Heart right ventricle (tissue), 12 donors: ENCODE results near the gene NAPEPLD. TPM values are rescaled to one million over a fixed set of nuclear protein-coding genes. Genes with fewer than 3 reads are reported as not detected.

Experiments used
- polyA plus RNA-seq, 2 donors: library from polyadenylated mRNA; stranded (reverse); fragments of 200-250 nt; gene quantifications; one replicate each; pipeline ENCODE4 v1.2.3, GENCODE V29; 2013
- total RNA-seq, 10 donors: library from RNA; stranded (reverse); fragmentation: NEBNext Ultra II Directional in 3 of 10; extraction: Animal tissue kit (Norgen Biotek cat#: 25700) in 3 of 10; gene quantifications; one replicate each; pipeline versions ENCODE4 v1.2.1 to v1.2.4, GENCODE V29; 2021 to 2023
- donor health status: ischemic (EF 13 %, LVEDD 7.1; RV severe dilation, severe dysfunction).
- donor health status: healthy with polysubstance abuse.
- donor health status: DM: no; HTN: yes; CAD: no.
- donor health status: DM: no; HTN: no; CAD: no.
- donor health status: ischemic (EF 25% LVEDD 6.9; RV normal size, moderate dysfunction).
- donor health status: ischemic (EF 25% LVEDD 5.7; RV mildly dilated, moderate dysfunction).
- donor health status: healthy.
- donor health status: nonischemic (EF 11% LVEDD 7.7; RV severe dilation, severe dysfunction).
- donor health status: DM: yes; HTN: yes; CAD: no.
- donor health status: PGD.
- donor health status: ischemic (EF 29% LVEDD 5.4; RV normal size, mild dysfunction).
- donor health status: nonischemic (EF 23%, LVEDD 6.1; RV moderate dilation, normal function).

The NAPEPLD gene
- total and polyA plus RNA-seq, 12 donors: 2.1 to 11.6 (median 8.2) TPM

Other genes with a start within 250 kb of the NAPEPLD start
- 1 to 10 TPM in 7 of 10 donors, under 1 TPM in 3; 0.12 to 9.5 (median 2.6) TPM for gene LRRC17, start 236.1 kb downstream of the NAPEPLD start, total RNA-seq
- 1 to 10 TPM; 2.5 to 2.7 TPM for gene LRRC17, start 236.1 kb downstream of the NAPEPLD start, polyA plus RNA-seq
- gene FBXL13, start 74.3 kb downstream of the NAPEPLD start, total RNA-seq: under 1 TPM; 0.28 to 0.87 (median 0.45) TPM
- under 1 TPM in 1 of 2 donors, not detected in 1; 0.12 TPM for gene FBXL13, start 74.3 kb downstream of the NAPEPLD start, polyA plus RNA-seq
- gene ARMC10, start 74.0 kb downstream of the NAPEPLD start, total RNA-seq: 10 to 100 TPM; 16.2 to 31.2 (median 23.6) TPM
- gene ARMC10, start 74.0 kb downstream of the NAPEPLD start, polyA plus RNA-seq: 10 to 100 TPM in 1 of 2 donors, 1 to 10 TPM in 1; 9.9 to 21.9 TPM
- 10 to 100 TPM; 70.4 to 98.4 (median 92.4) TPM for gene PMPCB, start 148.3 kb upstream of the NAPEPLD start, total RNA-seq
- 10 to 100 TPM; 51.5 to 52.9 TPM for gene PMPCB, start 148.3 kb upstream of the NAPEPLD start, polyA plus RNA-seq
- gene DNAJC2, start 195.7 kb upstream of the NAPEPLD start, total RNA-seq: 10 to 100 TPM; 11.4 to 17.7 (median 14.0) TPM
- gene DNAJC2, start 195.7 kb upstream of the NAPEPLD start, polyA plus RNA-seq: 10 to 100 TPM; 20.4 to 31.8 TPM
- gene PSMC2, start 198.5 kb upstream of the NAPEPLD start, total RNA-seq: 100 to 1,000 TPM; 117 to 150 (median 124) TPM
- gene PSMC2, start 198.5 kb upstream of the NAPEPLD start, polyA plus RNA-seq: 100 to 1,000 TPM in 1 of 2 donors, 10 to 100 TPM in 1; 67.7 to 157 TPM